Measurements from ENCODE around the gene TRMT112. TPM values are rescaled to one million over a fixed set of nuclear protein-coding genes. Genes with fewer than 3 reads are reported as not detected.

The TRMT112 gene
- total RNA-seq, 2 experiments from 2014 or later: 185 to 243 TPM

DNA sequence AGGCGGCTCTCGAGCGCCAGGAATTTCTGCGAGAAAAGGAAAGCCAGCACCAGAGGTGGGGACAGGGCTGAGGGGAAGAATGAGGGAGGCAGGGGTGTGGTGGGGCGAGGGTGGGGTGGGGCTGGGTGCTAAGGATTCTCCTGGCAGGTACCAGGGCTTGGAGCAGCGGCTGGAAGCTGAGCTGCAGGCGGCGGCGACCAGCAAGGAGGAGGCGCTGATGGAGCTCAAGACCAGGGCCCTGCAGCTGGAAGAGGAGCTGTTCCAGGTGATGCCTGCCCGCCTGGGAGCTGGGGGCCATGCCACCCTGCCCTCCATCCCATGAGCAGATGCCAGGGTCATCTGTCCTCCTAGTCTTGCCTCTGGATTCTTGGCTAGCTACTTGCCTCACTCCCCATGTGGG is 32.0 kb upstream of the TRMT112 start:
- POLR2A ChIA-PET: interaction anchor here (0.6 kb wide), 1 partner anchor 145 kb away, joined by 5 read pairs; no protein-coding TSS in a partner anchor
- H3K36me3 Mint-ChIP-seq (ENCODE audit: low read depth): peaks cover 18% of the 10 kb centered on the region
- no peaks in the 10 kb centered on the region for H3K9me3 Mint-ChIP-seq (ENCODE audit: low read depth)
- no peak overlapping the region for H3K4me3 Mint-ChIP-seq
- intact Hi-C loops (cut with DNase I, micrococcal nuclease): loop anchor here in 1 of 2 experiments (10.0 kb wide), 1 partner anchor 765 kb away; the partner anchor contains the start of genes TM7SF2 and ZNHIT2
- no peaks in the 10 kb centered on the region for H3K27me3 Mint-ChIP-seq
- ATAC-seq: no peak
- CTCF ChIA-PET: interaction anchor here (1.1 kb wide), 2 partner anchors 11 to 100 kb away, joined by 3 to 6 read pairs; no protein-coding TSS in a partner anchor
- H3K4me1 Mint-ChIP-seq: no peaks in the 10 kb centered on the region
- DNase-seq: no peak
- no peak overlapping the region for H3K27ac Mint-ChIP-seq

DNA sequence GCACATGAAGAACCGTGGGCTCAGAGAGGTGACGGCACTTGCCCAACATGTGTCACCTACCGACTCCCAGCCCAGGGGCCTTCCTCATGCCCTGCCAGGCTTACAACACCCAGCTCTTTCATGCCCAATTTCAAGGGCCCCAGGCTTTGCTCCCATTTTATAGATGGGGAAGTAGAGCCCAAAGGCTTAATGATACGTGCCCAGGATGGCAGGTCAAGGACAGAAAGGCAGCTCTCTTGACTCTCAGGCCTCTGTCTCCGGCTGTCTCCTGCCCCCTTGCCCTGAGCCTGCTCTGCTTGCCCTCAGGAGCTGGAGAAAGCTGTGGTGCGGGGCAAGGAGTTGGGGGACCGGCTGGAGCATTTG is 31.6 kb upstream of the TRMT112 start:
- Mint-ChIP-seq H3K4me1 (no peaks in the 10 kb centered on the region), H3K36me3 (ENCODE audit: low read depth) (peaks cover 21% of the 10 kb centered on the region), H3K9me3 (ENCODE audit: low read depth) (no peaks in the 10 kb centered on the region), H3K27me3 (no peaks in the 10 kb centered on the region), H3K4me3 (no peak overlapping the region), H3K27ac (no peak overlapping the region)
- POLR2A ChIA-PET: no interaction called here
- DNase-seq (no peak), ATAC-seq (no peak)
- CTCF ChIA-PET: interaction anchor here (1.1 kb wide), 2 partner anchors 11 to 100 kb away, joined by 3 to 6 read pairs; no protein-coding TSS in a partner anchor
- intact Hi-C loops (cut with DNase I, micrococcal nuclease): loop anchor here in 1 of 2 experiments (10.0 kb wide), 1 partner anchor 766 kb away; the partner anchor contains the start of genes TM7SF2 and ZNHIT2

DNA sequence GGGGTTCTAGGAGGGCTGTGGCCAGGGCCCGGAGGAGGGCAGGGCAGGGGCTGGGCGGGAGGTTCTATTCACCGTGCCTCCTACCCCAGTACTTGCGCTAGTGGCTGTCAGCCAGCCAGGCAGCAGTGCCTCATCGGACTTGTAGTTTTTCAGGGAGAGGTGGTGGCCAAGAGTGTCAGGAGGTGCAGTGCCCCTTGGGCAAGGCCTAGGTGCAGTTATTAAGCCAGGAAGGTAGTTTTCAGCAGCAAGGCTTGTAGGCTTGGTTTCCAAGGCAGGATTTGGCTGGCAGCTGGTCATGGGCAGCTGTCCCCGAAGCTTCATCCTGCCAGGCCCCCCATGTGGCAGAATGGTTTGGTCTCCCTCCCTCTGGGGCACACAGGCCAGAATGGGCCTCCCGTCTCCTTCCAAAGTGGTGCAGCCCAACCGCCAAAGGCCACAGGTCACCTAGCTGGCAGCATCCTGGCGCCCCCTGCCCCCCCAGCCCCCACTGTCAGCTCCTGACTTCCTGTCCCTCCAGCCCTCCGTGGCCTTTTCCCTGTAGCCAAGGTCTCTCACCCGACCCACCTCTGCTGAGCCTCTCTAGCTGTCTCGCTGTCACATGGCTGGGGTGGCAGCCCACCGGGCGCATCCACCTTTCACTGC is 31.1 kb upstream of the TRMT112 start:
- H3K27ac Mint-ChIP-seq: no peak overlapping the region
- H3K9me3 Mint-ChIP-seq (ENCODE audit: low read depth): no peaks in the 10 kb centered on the region
- ChIA-PET CTCF (interaction anchor here (1.1 kb wide), 2 partner anchors 12 to 101 kb away, joined by 3 to 6 read pairs; no protein-coding TSS in a partner anchor), POLR2A (no interaction called here)
- ATAC-seq: no peak
- no peaks in the 10 kb centered on the region for H3K4me1 Mint-ChIP-seq
- no peak overlapping the region for H3K4me3 Mint-ChIP-seq
- peaks cover 21% of the 10 kb centered on the region for H3K36me3 Mint-ChIP-seq (ENCODE audit: low read depth)
- DNase-seq: no peak
- H3K27me3 Mint-ChIP-seq: no peaks in the 10 kb centered on the region
- intact Hi-C loops (cut with DNase I, micrococcal nuclease): loop anchor here in 1 of 2 experiments (10.0 kb wide), 1 partner anchor 766 kb away; the partner anchor contains the start of genes TM7SF2 and ZNHIT2

DNA sequence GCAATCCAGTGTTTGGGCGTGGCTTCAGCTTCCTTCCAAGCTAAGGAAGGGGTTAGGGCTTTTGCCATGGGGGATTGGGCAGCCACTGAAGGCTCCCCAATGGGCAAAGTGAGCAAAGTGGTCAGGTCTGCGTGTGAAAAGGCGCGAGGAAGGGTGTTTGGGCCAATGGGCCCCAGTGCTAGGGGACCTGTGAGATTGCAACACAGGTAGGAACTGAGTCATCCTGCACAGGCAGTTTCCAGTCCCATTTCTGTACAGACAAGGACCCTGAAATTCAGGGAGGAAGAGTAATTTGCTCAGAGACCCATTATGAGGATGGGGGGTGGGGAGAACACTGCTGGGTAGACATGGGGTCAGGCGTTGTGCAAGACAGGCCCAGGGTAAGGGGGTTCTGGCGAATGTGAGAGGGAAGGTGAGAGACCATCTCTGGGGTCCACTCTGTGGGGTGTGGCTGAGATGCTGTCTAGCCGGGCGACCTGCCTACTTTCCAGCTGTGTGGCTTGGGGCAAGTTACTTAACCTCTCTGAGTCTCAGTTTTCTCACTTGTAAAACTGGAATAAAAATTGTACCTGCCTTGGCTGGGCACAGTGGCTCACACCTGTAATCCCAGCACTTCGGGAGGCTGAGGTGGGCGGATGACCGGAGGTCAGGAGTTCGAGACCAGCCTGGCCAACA is 30.0 kb upstream of the TRMT112 start:
- Mint-ChIP-seq H3K4me1 (peaks cover 2% of the 10 kb centered on the region), H3K4me3 (no peak overlapping the region), H3K36me3 (ENCODE audit: low read depth) (peaks cover 23% of the 10 kb centered on the region), H3K27me3 (no peaks in the 10 kb centered on the region), H3K27ac (no peak overlapping the region), H3K9me3 (ENCODE audit: low read depth) (no peaks in the 10 kb centered on the region)
- POLR2A ChIA-PET: no interaction called here
- DNase-seq: no peak
- intact Hi-C loops (cut with DNase I, micrococcal nuclease): loop anchor here in 1 of 2 experiments (10.0 kb wide), 1 partner anchor 767 kb away; the partner anchor contains the start of genes TM7SF2 and ZNHIT2
- ATAC-seq: no peak
- CTCF ChIA-PET: interaction anchor here (0.6 to 0.9 kb wide), 4 partner anchors 11 to 721 kb away, joined by 3 read pairs; no protein-coding TSS in a partner anchor

DNA sequence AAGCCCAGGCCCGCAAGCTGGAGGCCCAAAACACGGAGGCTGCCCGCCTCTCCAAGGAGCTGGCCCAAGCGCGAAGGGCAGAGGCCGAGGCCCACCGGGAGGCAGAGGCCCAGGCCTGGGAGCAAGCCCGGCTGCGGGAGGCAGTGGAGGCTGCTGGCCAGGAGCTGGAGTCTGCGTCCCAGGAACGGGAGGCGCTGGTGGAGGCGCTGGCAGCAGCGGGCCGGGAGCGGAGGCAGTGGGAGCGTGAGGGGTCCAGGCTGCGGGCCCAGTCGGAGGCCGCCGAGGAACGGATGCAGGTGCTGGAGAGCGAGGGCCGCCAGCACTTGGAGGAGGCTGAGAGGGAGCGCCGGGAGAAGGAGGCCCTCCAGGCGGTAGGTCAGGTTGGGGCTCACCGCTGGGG is 27.4 kb upstream of the TRMT112 start:
- Mint-ChIP-seq H3K9me3 (ENCODE audit: low read depth) (no peaks in the 10 kb centered on the region), H3K4me3 (no peak overlapping the region), H3K27me3 (no peaks in the 10 kb centered on the region), H3K36me3 (ENCODE audit: low read depth) (peaks cover 29% of the 10 kb centered on the region), H3K27ac (no peak overlapping the region), H3K4me1 (peaks cover 18% of the 10 kb centered on the region)
- intact Hi-C loops (cut with DNase I, micrococcal nuclease): loop anchor here (5.0 to 10.0 kb wide), 2 partner anchors 37 to 770 kb away; partner anchors contain the start of genes ESRRA (in 1 of the 2), TM7SF2 (in 1 of the 2) and ZNHIT2 (in 1 of the 2)
- ChIA-PET CTCF (interaction anchor here (1.8 kb wide), 1 partner anchor 12 kb away, joined by 6 read pairs; no protein-coding TSS in a partner anchor), POLR2A (no interaction called here)
- DNase-seq: no peak
- no peak for ATAC-seq

DNA sequence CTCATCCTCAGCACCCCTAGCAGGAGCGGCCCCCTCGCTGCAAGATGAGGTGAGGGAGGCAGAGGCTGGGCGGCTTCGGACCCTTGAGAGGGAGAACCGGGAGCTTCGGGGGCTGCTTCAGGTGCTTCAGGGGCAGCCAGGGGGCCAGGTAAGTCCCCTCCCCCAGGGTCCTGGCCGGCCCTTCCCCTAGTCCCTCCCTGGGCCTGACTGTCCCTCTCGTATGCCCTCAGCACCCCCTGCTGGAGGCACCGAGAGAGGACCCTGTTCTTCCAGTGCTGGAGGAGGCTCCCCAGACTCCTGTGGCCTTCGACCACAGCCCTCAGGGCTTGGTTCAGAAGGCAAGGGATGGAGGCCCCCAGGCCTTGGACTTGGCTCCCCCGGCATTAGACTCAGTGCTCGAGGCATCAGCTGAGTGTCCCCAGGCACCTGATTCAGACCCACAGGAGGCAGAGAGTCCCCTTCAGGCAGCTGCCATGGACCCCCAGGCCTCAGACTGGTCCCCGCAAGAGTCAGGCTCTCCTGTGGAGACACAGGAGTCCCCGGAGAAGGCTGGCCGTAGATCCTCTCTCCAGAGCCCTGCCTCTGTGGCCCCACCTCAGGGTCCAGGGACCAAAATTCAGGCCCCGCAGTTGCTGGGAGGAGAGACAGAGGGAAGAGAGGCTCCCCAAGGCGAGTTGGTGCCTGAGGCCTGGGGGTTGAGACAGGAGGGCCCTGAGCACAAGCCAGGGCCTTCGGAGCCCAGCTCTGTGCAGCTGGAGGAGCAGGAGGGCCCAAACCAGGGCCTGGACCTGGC is 26.6 kb upstream of the TRMT112 start:
- no peaks in the 10 kb centered on the region for H3K9me3 Mint-ChIP-seq (ENCODE audit: low read depth)
- H3K27ac Mint-ChIP-seq: no peak overlapping the region
- no peaks in the 10 kb centered on the region for H3K27me3 Mint-ChIP-seq
- H3K4me3 Mint-ChIP-seq: no peak overlapping the region
- DNase-seq (peak; percentile 46), ATAC-seq (no peak)
- H3K36me3 Mint-ChIP-seq (ENCODE audit: low read depth): peaks cover 27% of the 10 kb centered on the region
- CTCF ChIA-PET: interaction anchor here (0.7 to 1.8 kb wide), 3 partner anchors 13 to 43 kb away, joined by 3 to 6 read pairs (median 5); partner anchors contain the start of genes PRDX5 and TRMT112
- H3K4me1 Mint-ChIP-seq: peaks cover 26% of the 10 kb centered on the region
- POLR2A ChIA-PET: interaction anchor here (0.7 kb wide), 1 partner anchor 412 kb away, joined by 4 read pairs; no protein-coding TSS in a partner anchor
- intact Hi-C loops (cut with DNase I, micrococcal nuclease): loop anchor here (2.0 to 10.0 kb wide), 3 partner anchors 15 to 771 kb away; partner anchors contain the start of genes ESRRA (in 1 of the 2), RPS6KA4 (in 1 of the 2), TM7SF2 (in 1 of the 2) and ZNHIT2 (in 1 of the 2)

DNA sequence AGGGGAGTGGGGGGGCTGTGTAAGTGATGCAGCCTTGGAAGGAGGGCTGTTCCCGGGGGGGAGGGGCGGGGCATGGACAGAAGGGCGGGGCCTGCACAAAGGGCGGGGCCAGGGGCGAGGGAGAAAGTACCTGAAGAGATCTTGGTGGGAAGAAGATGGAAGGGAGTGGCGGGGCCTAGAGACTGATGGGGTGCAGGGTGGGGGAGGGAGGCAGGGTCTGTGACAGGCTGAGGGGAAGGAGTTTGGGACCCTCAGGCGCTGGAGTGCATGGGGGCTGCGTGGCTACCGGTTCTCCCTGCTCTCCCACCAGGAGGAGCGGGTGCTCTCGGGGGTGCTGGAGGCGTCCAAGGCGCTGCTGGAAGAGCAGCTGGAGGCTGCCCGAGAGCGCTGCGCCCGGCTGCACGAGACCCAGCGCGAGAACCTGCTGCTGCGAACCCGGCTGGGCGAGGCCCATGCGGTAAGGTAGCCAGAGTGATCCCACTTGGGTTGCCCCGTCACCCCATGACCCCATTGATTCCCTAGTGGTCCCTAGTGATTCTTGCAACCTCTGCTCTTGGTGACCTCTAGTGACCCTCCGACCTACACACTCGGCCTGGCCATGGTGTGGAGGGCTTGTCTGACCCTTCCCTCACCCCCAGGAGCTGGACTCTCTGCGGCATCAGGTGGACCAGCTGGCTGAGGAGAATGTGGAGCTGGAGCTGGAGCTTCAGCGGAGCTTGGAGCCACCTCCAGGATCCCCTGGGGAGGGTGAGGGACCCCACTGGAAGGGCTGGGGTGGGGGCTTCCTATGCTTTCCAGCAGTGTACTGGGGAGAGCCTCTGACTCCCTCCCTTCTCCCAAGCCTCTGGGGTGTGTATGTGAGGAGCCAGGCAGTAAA is 25.7 kb upstream of the TRMT112 start:
- ATAC-seq: no peak
- Mint-ChIP-seq H3K9me3 (ENCODE audit: low read depth) (no peaks in the 10 kb centered on the region), H3K27me3 (no peaks in the 10 kb centered on the region), H3K4me3 (no peak overlapping the region), H3K36me3 (ENCODE audit: low read depth) (peaks cover 24% of the 10 kb centered on the region), H3K27ac (no peak overlapping the region), H3K4me1 (peaks cover 28% of the 10 kb centered on the region)
- no peak for DNase-seq
- intact Hi-C loops (cut with DNase I, micrococcal nuclease): loop anchor here (1.0 to 10.0 kb wide), 8 partner anchors 16 to 772 kb away; partner anchors contain the start of genes RPS6KA4 (in 2 of the 2), ESRRA (in 1 of the 2), FKBP2 (in 1 of the 2) and GPR137 (in 1 of the 2)
- ChIA-PET CTCF (interaction anchor here (0.7 to 2.3 kb wide), 10 partner anchors 11 to 138 kb away, joined by 3 to 10 read pairs (median 5); partner anchors contain the start of genes PRDX5 and TRMT112), POLR2A (interaction anchor here (1.1 kb wide), 1 partner anchor 25 kb away, joined by 5 read pairs; the partner anchor contains the start of genes PRDX5 and TRMT112)

DNA sequence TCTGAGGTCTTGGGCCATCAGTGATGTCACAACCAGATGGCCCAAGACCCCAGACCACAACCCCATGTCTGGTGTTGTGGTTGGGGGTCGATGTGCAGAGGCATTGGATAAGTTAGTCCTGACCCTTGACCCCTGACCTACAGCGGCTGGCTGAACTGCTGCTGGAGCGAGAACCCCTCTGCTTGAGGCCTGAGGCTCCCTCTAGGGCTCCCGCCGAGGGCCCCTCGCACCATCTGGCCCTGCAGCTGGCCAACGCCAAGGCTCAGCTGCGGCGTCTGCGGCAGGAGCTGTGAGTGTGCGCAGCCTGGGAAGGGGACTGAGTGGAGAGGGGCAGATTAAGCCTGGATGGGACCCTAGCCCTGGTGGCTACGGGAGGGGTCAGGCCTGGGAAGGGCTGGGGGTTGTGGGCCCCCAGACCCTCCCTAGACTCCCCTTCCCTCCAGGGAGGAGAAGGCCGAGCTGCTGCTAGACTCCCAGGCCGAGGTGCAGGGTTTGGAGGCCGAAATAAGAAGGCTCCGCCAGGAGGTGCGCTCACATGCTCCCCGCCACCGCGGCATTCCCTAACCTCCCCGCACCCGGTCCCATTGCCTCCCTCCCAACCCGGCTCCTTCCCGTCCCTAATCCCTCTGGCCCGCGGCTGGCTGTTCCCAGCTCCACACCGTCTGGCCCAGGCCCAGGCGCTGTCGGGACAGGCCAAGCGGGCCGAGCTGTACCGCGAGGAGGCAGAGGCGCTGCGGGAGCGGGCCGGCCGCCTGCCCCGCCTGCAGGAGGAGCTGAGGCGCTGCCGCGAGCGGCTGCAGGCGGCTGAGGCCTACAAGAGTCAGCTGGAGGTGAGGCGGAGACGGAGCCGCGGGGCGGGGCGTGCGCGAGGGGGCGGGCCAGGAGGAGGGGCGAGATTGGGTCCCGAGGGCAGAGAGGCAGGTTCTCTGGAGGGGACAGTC is 24.8 kb upstream of the TRMT112 start:
- Mint-ChIP-seq H3K9me3 (ENCODE audit: low read depth) (no peaks in the 10 kb centered on the region), H3K27ac (no peak overlapping the region), H3K36me3 (ENCODE audit: low read depth) (peaks cover 27% of the 10 kb centered on the region), H3K27me3 (no peaks in the 10 kb centered on the region), H3K4me1 (peaks cover 28% of the 10 kb centered on the region), H3K4me3 (no peak overlapping the region)
- intact Hi-C loops (cut with DNase I, micrococcal nuclease): loop anchor here (1.0 to 10.0 kb wide), 8 partner anchors 17 to 773 kb away; partner anchors contain the start of genes RPS6KA4 (in 2 of the 2), ESRRA (in 1 of the 2), FKBP2 (in 1 of the 2) and GPR137 (in 1 of the 2)
- ChIA-PET CTCF (interaction anchor here (0.9 to 2.3 kb wide), 9 partner anchors 10 to 661 kb away, joined by 3 to 10 read pairs (median 5); partner anchors contain the start of genes PRDX5, RTN3 and TRMT112), POLR2A (interaction anchor here (1.1 kb wide), 2 partner anchors 11 to 24 kb away, joined by 3 to 5 read pairs; partner anchors contain the start of genes PRDX5 and TRMT112)
- DNase-seq (peak; percentile 96), ATAC-seq (peak; percentile 77)

DNA sequence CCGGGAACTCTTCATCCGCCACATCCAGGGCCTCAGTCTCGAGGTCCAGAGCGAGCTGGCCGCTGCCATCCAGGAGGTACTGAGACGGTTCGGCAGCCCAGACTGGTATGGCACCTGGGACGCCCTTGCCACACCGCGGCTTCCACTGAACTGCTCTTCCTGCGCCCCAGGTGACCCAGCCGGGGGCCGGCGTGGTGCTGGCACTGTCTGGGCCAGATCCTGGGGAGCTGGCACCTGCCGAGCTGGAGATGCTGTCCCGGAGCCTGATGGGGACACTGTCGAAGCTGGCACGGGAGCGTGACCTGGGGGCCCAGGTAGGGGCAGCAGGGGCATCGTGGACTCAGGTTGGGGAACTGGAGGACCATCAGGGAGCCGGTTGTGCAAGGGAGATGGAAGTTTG is 24.1 kb upstream of the TRMT112 start:
- ATAC-seq: no peak
- peaks cover 26% of the 10 kb centered on the region for H3K36me3 Mint-ChIP-seq (ENCODE audit: low read depth)
- no peak for DNase-seq
- no peak overlapping the region for H3K27ac Mint-ChIP-seq
- intact Hi-C loops (cut with DNase I, micrococcal nuclease): loop anchor here (5.0 to 10.0 kb wide), 2 partner anchors 34 to 773 kb away; partner anchors contain the start of genes ESRRA (in 1 of the 2), TM7SF2 (in 1 of the 2) and ZNHIT2 (in 1 of the 2)
- peaks cover 28% of the 10 kb centered on the region for H3K4me1 Mint-ChIP-seq
- ChIA-PET CTCF (interaction anchor here (0.7 to 2.3 kb wide), 5 partner anchors 10 to 660 kb away, joined by 3 to 6 read pairs (median 4); partner anchors contain the start of genes PRDX5, RTN3 and TRMT112), POLR2A (interaction anchor here (0.8 to 1.1 kb wide), 2 partner anchors 10 to 11 kb away, joined by 3 read pairs; no protein-coding TSS in a partner anchor)
- no peaks in the 10 kb centered on the region for H3K27me3 Mint-ChIP-seq
- peak overlapping the region; percentile 91 for H3K4me3 Mint-ChIP-seq
- H3K9me3 Mint-ChIP-seq (ENCODE audit: low read depth): no peaks in the 10 kb centered on the region
